Skeletal muscle tissue (tissue), 4 donors: ENCODE data around the gene CDK13. TPM values are rescaled to one million over a fixed set of nuclear protein-coding genes. Genes with fewer than 3 reads are reported as not detected.

ENCODE experiments used
- H3K27ac ChIP-seq: one replicate; pipeline ENCODE4 v1.7.0; 2013; ENCODE audit warnings: mild to moderate bottlenecking, low read depth, low read length, inconsistent platforms
- H3K27me3 ChIP-seq, 3 donors: one replicate each; pipeline ENCODE4 v1.7.0; 2013; ENCODE audit warnings: low read length in 3 of 3; ENCODE audit not compliant: control insufficient read depth in 3 of 3, insufficient read depth in 3 of 3
- H3K36me3 ChIP-seq, 3 donors: one replicate each; pipeline ENCODE4 v1.7.0; 2013; ENCODE audit warnings: low read length in 3 of 3; ENCODE audit not compliant: control insufficient read depth in 3 of 3, insufficient read depth in 3 of 3
- H3K4me1 ChIP-seq, 3 donors: one replicate each; pipeline ENCODE4 v1.7.0; 2013; ENCODE audit warnings: low read length in 3 of 3, mild to moderate bottlenecking in 3 of 3; ENCODE audit not compliant: control insufficient read depth in 3 of 3, insufficient read depth in 3 of 3
- H3K4me3 ChIP-seq, 3 donors: one replicate each; pipeline ENCODE4 v1.7.0; 2013; ENCODE audit warnings: low read length in 3 of 3
- H3K9ac ChIP-seq, 3 donors: one replicate each; pipeline ENCODE4 v1.7.0; 2013; ENCODE audit warnings: low read length in 3 of 3, mild to moderate bottlenecking in 3 of 3, moderate library complexity in 2 of 3, low read depth in 1 of 3
- H3K9me3 ChIP-seq, 3 donors: one replicate each; pipeline ENCODE4 v1.7.0; 2013; ENCODE audit warnings: low read length in 3 of 3; ENCODE audit not compliant: control insufficient read depth in 3 of 3
- total RNA-seq: library from RNA; depleted of rRNA; stranded (reverse); fragments of >200 nt; gene quantifications from one replicate; pipeline ENCODE4 v1.2.3, GENCODE V29; 2014
- donor health status: Osteomylitis.

The CDK13 gene
- total RNA-seq, 1 donor from 2014 or later: 81.9 TPM

DNA sequence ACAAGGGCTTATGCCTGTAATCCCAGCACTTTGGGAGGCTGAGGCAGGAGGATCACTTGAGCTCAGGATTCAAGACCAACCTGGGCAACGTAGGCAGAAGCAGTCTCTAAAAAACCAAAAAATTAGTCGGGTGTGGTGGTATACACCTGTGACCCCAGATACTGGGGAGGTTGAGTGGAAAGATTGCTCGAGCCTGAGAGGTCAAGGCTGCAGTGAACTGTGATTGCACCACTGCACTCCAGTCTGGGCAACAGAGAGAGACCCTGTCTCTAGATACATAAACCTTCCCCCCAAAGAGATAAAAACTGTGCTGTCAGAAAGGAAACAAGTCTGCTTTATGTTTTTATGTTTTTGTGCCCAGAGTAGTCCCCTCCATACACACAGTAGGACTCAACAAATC lies 27.5 kb upstream of the CDK13 start:
- peak overlapping the region in 2 of 3 donors; percentile 7 to 19 for H3K4me3 ChIP-seq
- no peaks in the 10 kb centered on the region for H3K9me3 ChIP-seq
- H3K4me1 ChIP-seq: peaks cover 0 to 5% (median 0%) of the 10 kb centered on the region in 3 donors
- H3K9ac ChIP-seq: no peak overlapping the region
- peak overlapping the region; percentile 38 for H3K27ac ChIP-seq
- no peaks in the 10 kb centered on the region for H3K36me3 ChIP-seq
- H3K27me3 ChIP-seq: no peaks in the 10 kb centered on the region

DNA sequence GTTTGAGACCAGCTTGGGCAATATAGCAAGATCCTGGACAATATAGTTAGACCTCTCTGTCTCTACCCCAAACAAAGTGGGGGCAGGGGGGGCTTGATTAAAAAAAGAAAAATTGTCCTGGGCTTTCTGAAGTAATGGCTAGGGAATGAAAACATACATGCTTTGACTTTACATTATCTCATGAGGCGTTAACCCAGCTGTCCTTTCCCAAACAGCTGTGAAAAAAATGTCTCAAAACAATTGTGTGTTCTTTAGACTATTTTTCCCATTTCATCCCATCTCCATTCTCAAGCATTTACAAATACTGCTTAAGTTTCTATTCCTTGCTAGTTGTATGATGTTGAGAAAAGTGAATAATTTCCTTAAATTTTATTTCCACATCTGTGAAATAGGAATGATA lies 27.0 kb upstream of the CDK13 start:
- Histone ChIP-seq H3K4me1 (peaks cover 0 to 5% (median 0%) of the 10 kb centered on the region in 3 donors), H3K27me3 (no peaks in the 10 kb centered on the region), H3K9me3 (no peaks in the 10 kb centered on the region), H3K9ac (no peak overlapping the region), H3K27ac (no peak overlapping the region), H3K36me3 (no peaks in the 10 kb centered on the region), H3K4me3 (no peak overlapping the region)

DNA sequence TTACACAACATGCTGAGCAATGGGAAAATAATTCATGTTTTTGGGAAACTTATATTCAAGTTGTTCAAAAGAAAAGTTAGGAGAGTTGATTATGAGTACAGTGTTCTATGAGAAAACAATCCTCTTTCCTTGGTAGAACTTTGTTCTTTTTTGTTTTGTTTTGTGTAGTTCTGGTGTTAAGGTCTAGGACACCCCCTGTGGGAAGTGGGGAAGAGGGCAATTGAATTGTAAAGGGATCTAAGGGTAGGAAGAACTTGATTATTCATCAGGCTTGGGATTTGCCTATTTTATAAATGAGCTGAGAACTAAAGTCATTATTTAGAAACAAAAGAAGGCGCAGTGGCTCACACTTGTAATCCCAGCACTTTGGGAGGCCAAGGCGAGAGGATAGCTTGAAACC lies 25.9 kb upstream of the CDK13 start:
- no peak overlapping the region for H3K9ac ChIP-seq
- H3K4me3 ChIP-seq: no peak overlapping the region
- H3K4me1 ChIP-seq: peaks cover 0 to 5% (median 0%) of the 10 kb centered on the region in 3 donors
- H3K36me3 ChIP-seq: no peaks in the 10 kb centered on the region
- no peak overlapping the region for H3K27ac ChIP-seq
- no peaks in the 10 kb centered on the region for H3K27me3 ChIP-seq
- no peaks in the 10 kb centered on the region for H3K9me3 ChIP-seq

DNA sequence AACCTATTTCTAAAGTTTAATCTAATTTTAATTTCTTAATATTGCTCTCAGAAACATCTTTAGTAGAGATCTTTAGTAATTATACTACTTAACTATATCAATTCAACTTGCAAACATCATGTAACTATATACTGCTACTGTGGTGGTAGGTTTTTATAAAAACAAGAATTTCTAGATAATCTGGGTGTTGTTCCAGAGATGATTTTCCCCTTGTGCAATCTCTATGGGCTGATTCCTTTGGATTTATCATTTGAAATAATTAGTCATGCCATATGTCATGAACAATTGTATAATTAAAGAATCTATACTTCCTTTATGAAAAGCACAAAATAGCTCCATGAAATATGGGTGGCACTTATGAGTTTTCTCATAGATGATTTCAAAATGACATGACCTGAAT lies 23.9 kb upstream of the CDK13 start:
- Histone ChIP-seq H3K9ac (no peak overlapping the region), H3K27me3 (no peaks in the 10 kb centered on the region), H3K9me3 (no peaks in the 10 kb centered on the region), H3K27ac (no peak overlapping the region), H3K4me1 (peaks cover 0 to 3% (median 0%) of the 10 kb centered on the region in 3 donors), H3K4me3 (no peak overlapping the region), H3K36me3 (no peaks in the 10 kb centered on the region)

DNA sequence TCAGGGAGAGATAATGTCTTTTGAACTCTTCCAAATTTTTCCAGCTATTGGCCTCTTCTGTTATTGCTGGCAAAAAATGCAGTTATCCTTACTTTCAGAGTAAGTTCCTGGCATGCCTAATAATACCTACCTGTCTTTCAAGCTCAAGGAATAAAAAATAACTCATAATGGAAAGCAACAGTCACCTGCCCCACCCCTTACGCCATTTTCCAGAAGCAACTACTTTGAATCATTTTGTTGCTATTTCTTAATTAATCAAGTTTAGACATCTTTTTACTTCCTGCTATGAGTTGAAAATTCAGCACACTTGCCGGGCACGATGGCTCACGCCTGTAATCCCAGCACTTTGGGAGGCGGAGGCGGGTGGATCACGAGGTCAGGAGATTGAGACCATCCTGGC lies 23.0 kb upstream of the CDK13 start:
- Histone ChIP-seq H3K4me3 (no peak overlapping the region), H3K9ac (no peak overlapping the region), H3K27ac (no peak overlapping the region), H3K4me1 (peaks cover 0 to 3% (median 0%) of the 10 kb centered on the region in 3 donors), H3K36me3 (no peaks in the 10 kb centered on the region), H3K27me3 (no peaks in the 10 kb centered on the region), H3K9me3 (no peaks in the 10 kb centered on the region)

DNA sequence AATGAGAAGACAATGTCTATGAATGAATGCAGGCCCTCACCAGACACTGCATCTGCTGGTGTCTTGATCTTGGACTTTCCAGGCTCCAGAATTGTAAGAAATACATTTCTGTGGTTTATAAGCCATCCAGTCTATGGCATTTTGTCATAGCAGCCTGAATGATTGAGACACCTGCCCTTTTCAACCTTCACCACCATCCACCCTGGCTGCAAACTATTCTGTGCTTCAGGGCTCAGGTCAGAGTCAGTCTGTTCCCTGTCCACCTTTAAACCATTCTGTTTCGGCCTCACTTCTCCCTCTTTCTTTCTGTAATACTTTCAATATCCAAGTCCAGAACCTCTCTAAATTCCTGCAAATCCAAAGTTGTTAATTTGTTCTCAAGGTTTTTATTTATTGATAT lies 15.9 kb upstream of the CDK13 start:
- H3K27me3 ChIP-seq: no peaks in the 10 kb centered on the region
- no peak overlapping the region for H3K27ac ChIP-seq
- H3K4me1 ChIP-seq: no peaks in the 10 kb centered on the region
- no peaks in the 10 kb centered on the region for H3K9me3 ChIP-seq
- H3K9ac ChIP-seq: no peak overlapping the region
- no peaks in the 10 kb centered on the region for H3K36me3 ChIP-seq
- H3K4me3 ChIP-seq: no peak overlapping the region

DNA sequence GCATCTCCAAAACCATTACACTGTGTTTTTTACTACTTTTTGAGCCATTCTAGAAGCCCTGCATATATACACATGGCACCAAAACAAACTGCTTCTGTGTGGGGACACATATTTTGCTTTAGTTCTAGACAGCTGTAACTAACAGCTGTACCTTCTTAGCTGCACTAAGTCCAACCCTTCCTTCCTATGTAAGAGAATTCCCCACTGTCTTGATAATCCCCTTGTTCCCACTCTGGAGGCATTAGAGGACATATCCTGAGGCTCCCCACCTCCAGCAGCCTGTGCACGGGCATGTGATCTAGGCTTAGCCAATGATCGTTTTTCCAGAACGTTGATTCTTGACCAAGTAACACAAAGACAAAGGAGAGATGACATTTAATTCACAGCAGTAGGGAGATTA lies 13.3 kb upstream of the CDK13 start:
- H3K4me1 ChIP-seq: no peaks in the 10 kb centered on the region
- no peak overlapping the region for H3K4me3 ChIP-seq
- H3K9ac ChIP-seq: no peak overlapping the region
- no peaks in the 10 kb centered on the region for H3K27me3 ChIP-seq
- no peaks in the 10 kb centered on the region for H3K36me3 ChIP-seq
- H3K27ac ChIP-seq: no peak overlapping the region
- no peaks in the 10 kb centered on the region for H3K9me3 ChIP-seq

DNA sequence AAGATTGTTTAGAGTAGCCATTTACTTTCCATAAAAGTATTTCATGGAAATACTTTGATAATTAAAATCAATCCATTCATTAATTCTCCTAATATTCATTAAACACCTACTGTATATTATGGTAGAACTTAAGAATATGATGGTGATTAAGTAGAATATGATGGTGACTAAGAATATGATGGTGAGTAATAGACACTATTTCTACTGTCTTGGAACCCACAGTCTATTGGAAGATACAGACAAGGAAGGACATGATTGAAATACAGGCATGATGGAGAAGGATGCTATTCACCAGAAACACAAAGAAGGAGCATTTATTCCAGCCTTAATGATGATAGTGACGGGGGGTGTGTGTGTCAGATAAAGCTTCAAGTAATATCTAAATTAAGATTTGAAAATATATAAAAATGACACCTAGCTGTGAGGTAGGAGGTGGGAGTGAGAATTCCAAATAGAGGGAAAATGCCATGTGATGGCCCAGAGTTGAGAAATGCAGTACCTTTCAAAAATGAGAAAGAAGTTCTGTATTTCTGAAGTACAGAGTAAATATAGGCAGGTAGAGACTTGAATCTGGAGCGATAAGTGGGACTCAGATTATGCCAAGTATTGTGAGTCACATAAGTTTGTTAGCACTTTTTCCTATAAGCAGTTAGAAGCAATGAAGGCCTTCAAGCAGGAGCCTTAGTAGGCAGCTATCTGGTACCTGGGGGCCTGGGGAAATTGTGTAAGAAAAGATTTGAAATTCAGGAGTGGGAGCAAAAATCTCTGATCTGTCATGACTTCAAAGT lies 12.5 kb upstream of the CDK13 start:
- Histone ChIP-seq H3K36me3 (no peaks in the 10 kb centered on the region), H3K4me1 (no peaks in the 10 kb centered on the region), H3K4me3 (no peak overlapping the region), H3K9ac (no peak overlapping the region), H3K27me3 (no peaks in the 10 kb centered on the region), H3K27ac (no peak overlapping the region), H3K9me3 (no peaks in the 10 kb centered on the region)

DNA sequence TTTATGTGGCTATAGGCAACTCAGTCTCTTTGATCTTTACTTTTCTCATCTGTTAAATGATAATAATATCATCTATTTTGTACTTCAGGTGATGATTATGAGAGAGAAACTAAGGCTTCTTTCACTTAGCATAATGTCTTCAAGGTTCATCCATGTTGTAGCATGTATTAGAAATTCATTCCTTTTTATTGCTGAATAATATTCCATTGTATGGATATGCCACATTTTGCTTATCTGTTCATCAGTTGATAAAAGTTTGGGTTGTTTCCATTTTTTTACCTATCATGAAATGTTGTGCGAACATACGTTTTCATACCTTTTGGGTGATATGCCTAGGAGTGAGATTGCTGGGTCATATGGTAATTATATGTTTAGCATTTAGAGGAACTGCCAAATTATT lies 7.2 kb upstream of the CDK13 start:
- no peaks in the 10 kb centered on the region for H3K36me3 ChIP-seq
- no peaks in the 10 kb centered on the region for H3K9me3 ChIP-seq
- no peak overlapping the region for H3K9ac ChIP-seq
- H3K27me3 ChIP-seq: no peaks in the 10 kb centered on the region
- H3K4me1 ChIP-seq: no peaks in the 10 kb centered on the region
- no peak overlapping the region for H3K4me3 ChIP-seq
- H3K27ac ChIP-seq: no peak overlapping the region

DNA sequence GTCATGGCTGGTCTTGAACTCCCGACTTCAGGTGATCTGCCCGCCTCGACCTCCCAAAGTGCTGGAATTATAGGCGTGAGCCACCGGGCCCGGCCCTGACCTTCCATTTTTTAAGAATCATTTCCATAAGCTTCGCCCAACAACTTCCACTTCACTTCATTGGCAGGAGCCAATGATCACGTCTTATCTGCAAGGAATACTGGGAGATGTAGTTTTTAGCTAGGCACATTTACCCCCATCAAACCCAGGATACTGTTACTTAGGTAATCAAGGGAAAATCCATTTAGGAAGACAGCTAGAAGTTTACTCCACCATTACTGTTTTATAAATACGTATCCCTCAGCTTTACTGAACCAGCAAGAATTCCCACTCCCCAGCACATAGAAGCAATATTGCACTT lies 3.4 kb upstream of the CDK13 start:
- H3K4me1 ChIP-seq: peaks cover 6 to 11% (median 6%) of the 10 kb centered on the region in 3 donors
- H3K9me3 ChIP-seq: no peaks in the 10 kb centered on the region
- H3K9ac ChIP-seq: no peak overlapping the region
- H3K27ac ChIP-seq: no peak overlapping the region
- H3K36me3 ChIP-seq: no peaks in the 10 kb centered on the region
- H3K27me3 ChIP-seq: no peaks in the 10 kb centered on the region
- H3K4me3 ChIP-seq: no peak overlapping the region
